Caco-2 (cell line): ENCODE results near the gene AVPI1. TPM values are rescaled to one million over a fixed set of nuclear protein-coding genes. Genes with fewer than 3 reads are reported as not detected.

Experiments used
- BruUV-seq: library from RNA; stranded (reverse); fragments of 400-500 nt; replicated peaks from 2 replicates; lab custom pipeline; 2021; lab: Mats Ljungman, UMichigan
- CTCF ChIA-PET: fragments of 300-600 bp; sonication (Branson Sonifier 250); formaldehyde crosslinking; loops from one replicate; lab custom pipeline; 2022; ENCODE audit warnings: antibody characterized with exemption; lab: Charles Lee
- POLR2A ChIA-PET: fragments of 300-600 bp; sonication (Branson Sonifier 250); formaldehyde crosslinking; loops from one replicate; lab custom pipeline; 2022; ENCODE audit warnings: antibody characterized with exemption; lab: Charles Lee
- DNase-seq, 2 experiments: peaks; one replicate each; pipeline versions ENCODE4 v3.0.0 to v3.0.0-alpha.2; 2020 to 2022
- H3K27me3 ChIP-seq: replicated peaks from 2 replicates; pipeline ENCODE4 v1.6.0; 2011; ENCODE audit warnings: low read length; ENCODE audit not compliant: control insufficient read depth, insufficient read depth
- H3K36me3 ChIP-seq: 2 replicates; pipeline ENCODE4 v1.5.1; 2011; ENCODE audit warnings: low read length; ENCODE audit not compliant: control insufficient read depth, insufficient read depth
- H3K4me1 ChIP-seq: fragments of 250-450 bp; sonication (Bioruptor Pico); 2 replicates; pipeline ENCODE4 v1.5.1; 2020; ENCODE audit warnings: mild to moderate bottlenecking
- H3K4me3 ChIP-seq: 2 replicates; pipeline ENCODE4 v1.5.1; 2011; ENCODE audit warnings: low read depth, mild to moderate bottlenecking, control low read depth, low read length
- H3K9me3 ChIP-seq: fragments of 250-450 bp; sonication (Bioruptor Pico); 2 replicates; pipeline ENCODE4 v1.5.1; 2020; ENCODE audit warnings: mild to moderate bottlenecking, moderate library complexity
- H3K27ac Mint-ChIP-seq: one replicate; pipeline ENCODE4 v1.8.0; 2022; ENCODE audit warnings: mixed read lengths; ENCODE audit not compliant: unreplicated experiment
- H3K27me3 Mint-ChIP-seq: one replicate; pipeline ENCODE4 v1.8.0; 2022; ENCODE audit warnings: mixed read lengths; ENCODE audit not compliant: insufficient read depth, unreplicated experiment
- H3K36me3 Mint-ChIP-seq: one replicate; pipeline ENCODE4 v1.8.0; 2022; ENCODE audit warnings: mild to moderate bottlenecking, mixed read lengths; ENCODE audit not compliant: insufficient read depth, unreplicated experiment
- H3K4me1 Mint-ChIP-seq: one replicate; pipeline ENCODE4 v1.8.0; 2022; ENCODE audit warnings: low read depth, mixed read lengths; ENCODE audit not compliant: unreplicated experiment
- H3K4me3 Mint-ChIP-seq: one replicate; pipeline ENCODE4 v1.8.0; 2022; ENCODE audit warnings: mild to moderate bottlenecking, moderate library complexity, mixed read lengths; ENCODE audit not compliant: unreplicated experiment
- H3K9me3 Mint-ChIP-seq: one replicate; pipeline ENCODE4 v1.8.0; 2022; ENCODE audit warnings: mixed read lengths; ENCODE audit not compliant: unreplicated experiment
- CTCF ChIP-seq, 2 experiments: fragments of 200-600 bp in 1 of 2; IDR thresholded peaks; 1 replicate in 1 of 2; 2 replicates in 1 of 2; pipeline versions ENCODE4 v1.5.1 to v1.8.0; 2011 to 2022; ENCODE audit warnings: antibody characterized with exemption in 1 of 2, control low read depth in 1 of 2, inconsistent platforms in 1 of 2, low read depth in 1 of 2, low read length in 1 of 2, mild to moderate bottlenecking in 1 of 2, moderate library complexity in 1 of 2; ENCODE audit not compliant: insufficient read depth in 1 of 2, severe bottlenecking in 1 of 2, unreplicated experiment in 1 of 2
- intact Hi-C: fragments of 100-400 bp; cut with micrococcal nuclease; formaldehyde crosslinking; loops from one replicate; pipeline ENCODE4 v1.10.0; 2022; ENCODE audit not compliant: unreplicated experiment
- total RNA-seq: library from RNA; stranded (reverse); gene quantifications from 2 replicates; pipeline ENCODE4 v1.2.3, GENCODE V29; 2022

AVPI1 gene
- total RNA-seq, 1 experiment from 2014 or later, result 17.1 TPM

DNA sequence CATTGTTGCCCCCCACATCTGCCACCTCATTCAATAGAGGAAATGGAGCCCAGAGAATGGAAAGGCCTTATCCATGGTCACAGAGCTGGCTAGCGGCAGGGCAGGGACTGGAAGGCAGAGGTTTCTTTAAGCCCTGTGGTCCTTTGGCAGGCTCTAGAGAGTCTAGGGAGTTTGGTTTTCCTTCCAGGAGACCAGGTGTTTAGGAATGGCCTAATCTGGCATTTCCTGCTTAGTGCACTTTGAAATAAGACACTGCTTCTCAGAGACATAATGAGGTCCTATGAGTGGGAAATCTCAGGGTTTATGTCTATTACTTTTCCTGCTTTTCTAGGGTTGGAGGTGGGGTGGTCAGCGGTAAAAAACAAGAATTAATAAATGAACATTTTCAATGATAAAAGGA is 32.6 kb upstream of the AVPI1 start:
- H3K9me3 Mint-ChIP-seq, result no peaks in the 10 kb centered on the region
- H3K36me3 ChIP-seq, result no peaks in the 10 kb centered on the region
- H3K4me3 ChIP-seq, result no peak overlapping the region
- POLR2A ChIA-PET, result no interaction called here
- H3K4me3 Mint-ChIP-seq, result no peak overlapping the region
- peaks cover 9% of the 10 kb centered on the region for H3K36me3 Mint-ChIP-seq
- H3K4me1 Mint-ChIP-seq, result peaks cover 17% of the 10 kb centered on the region
- DNase-seq, result no peak
- intact Hi-C loops, result loop anchor here (5.0 kb wide), 1 partner anchor 37 kb away; no protein-coding TSS in a partner anchor
- TF ChIP-seq CTCF (IDR thresholded peaks at IDR 0.05; ENCODE audit: insufficient read depth in 1 of 2, low read depth in 1 of 2, low read length in 1 of 2, severe bottlenecking in 1 of 2, unreplicated experiment in 1 of 2), result no peak
- no peaks in the 10 kb centered on the region for H3K27me3 ChIP-seq
- BruUV-seq, result no TSS peak
- H3K9me3 ChIP-seq, result no peaks in the 10 kb centered on the region
- H3K27ac Mint-ChIP-seq, result no peak overlapping the region
- H3K4me1 ChIP-seq, result peaks cover 13% of the 10 kb centered on the region; the same call in 1 of the 2 replicates
- no peaks in the 10 kb centered on the region for H3K27me3 Mint-ChIP-seq
- CTCF ChIA-PET, result interaction anchor here (0.8 to 2.6 kb wide), 2 partner anchors 10 to 11 kb away, joined by 3 to 8 read pairs; no protein-coding TSS in a partner anchor

DNA sequence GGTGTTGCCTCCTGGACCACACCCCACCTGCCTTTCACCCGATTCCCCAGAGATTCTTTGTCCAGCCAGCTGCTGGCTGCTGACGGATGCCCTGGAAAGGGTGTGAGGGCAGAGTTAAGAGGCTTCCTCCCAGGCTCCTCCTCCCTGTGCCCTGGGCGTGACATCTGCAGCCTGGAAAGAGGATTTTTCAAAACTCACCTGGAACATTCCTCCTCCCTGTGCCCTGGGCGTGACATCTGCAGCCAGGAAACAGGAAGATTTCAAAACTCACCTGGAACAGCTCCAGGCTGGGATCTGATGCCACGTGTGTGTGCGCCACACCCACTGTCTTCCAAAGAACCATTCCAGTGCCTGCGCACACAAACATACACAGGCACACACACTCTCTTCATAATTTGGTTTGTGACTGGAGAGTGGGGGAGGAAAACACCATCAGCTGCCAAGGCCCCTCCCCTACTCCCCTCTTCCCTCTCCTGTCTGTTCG is 31.7 kb upstream of the AVPI1 start:
- no peaks in the 10 kb centered on the region for H3K9me3 Mint-ChIP-seq
- no peak for TF ChIP-seq CTCF (IDR thresholded peaks at IDR 0.05; ENCODE audit: insufficient read depth in 1 of 2, low read depth in 1 of 2, low read length in 1 of 2, severe bottlenecking in 1 of 2, unreplicated experiment in 1 of 2)
- Histone ChIP-seq H3K4me1 (peaks cover 13% of the 10 kb centered on the region; the same call in 1 of the 2 replicates), H3K9me3 (no peaks in the 10 kb centered on the region), H3K4me3 (no peak overlapping the region), H3K36me3 (no peaks in the 10 kb centered on the region), H3K27me3 (no peaks in the 10 kb centered on the region)
- no peak overlapping the region for H3K27ac Mint-ChIP-seq
- intact Hi-C loops, result loop anchor here (5.0 kb wide), 1 partner anchor 36 kb away; no protein-coding TSS in a partner anchor
- ChIA-PET POLR2A (no interaction called here), CTCF (interaction anchor here (0.8 to 2.6 kb wide), 2 partner anchors 9 to 12 kb away, joined by 3 to 8 read pairs; no protein-coding TSS in a partner anchor)
- H3K27me3 Mint-ChIP-seq, result no peaks in the 10 kb centered on the region
- DNase-seq, result peak; percentile 50 to 77
- H3K4me3 Mint-ChIP-seq, result no peak overlapping the region
- BruUV-seq, result no TSS peak
- peaks cover 17% of the 10 kb centered on the region for H3K36me3 Mint-ChIP-seq
- H3K4me1 Mint-ChIP-seq, result peaks cover 11% of the 10 kb centered on the region

GRCh38 chr10:97718178-97718577 is 31.1 kb upstream of the AVPI1 start:
- H3K4me1 ChIP-seq, result peaks cover 13% of the 10 kb centered on the region
- H3K9me3 ChIP-seq, result no peaks in the 10 kb centered on the region
- H3K27ac Mint-ChIP-seq, result no peak overlapping the region
- ChIA-PET POLR2A (no interaction called here), CTCF (interaction anchor here (2.6 kb wide), 1 partner anchor 9 kb away, joined by 8 read pairs; no protein-coding TSS in a partner anchor)
- intact Hi-C loops, result loop anchor here (5.0 kb wide), 1 partner anchor 36 kb away; no protein-coding TSS in a partner anchor
- DNase-seq, result no peak
- H3K9me3 Mint-ChIP-seq, result no peaks in the 10 kb centered on the region
- no peaks in the 10 kb centered on the region for H3K27me3 Mint-ChIP-seq
- H3K4me1 Mint-ChIP-seq, result peaks cover 12% of the 10 kb centered on the region
- H3K4me3 Mint-ChIP-seq, result no peak overlapping the region
- BruUV-seq, result no TSS peak
- no peak overlapping the region for H3K4me3 ChIP-seq
- H3K27me3 ChIP-seq, result no peaks in the 10 kb centered on the region
- H3K36me3 ChIP-seq, result no peaks in the 10 kb centered on the region
- TF ChIP-seq CTCF (IDR thresholded peaks at IDR 0.05; ENCODE audit: insufficient read depth in 1 of 2, low read depth in 1 of 2, low read length in 1 of 2, severe bottlenecking in 1 of 2, unreplicated experiment in 1 of 2), result no peak
- peaks cover 17% of the 10 kb centered on the region for H3K36me3 Mint-ChIP-seq
